ENCODE data around the gene PPIF. TPM values are rescaled to one million over a fixed set of nuclear protein-coding genes. Genes with fewer than 3 reads are reported as not detected.

The PPIF gene
- total and polyA plus RNA-seq, 2 of the 13 experiments (the other 11 are each of a cell fraction or from before 2014, with no cell fraction given), result 147 to 157 TPM

DNA sequence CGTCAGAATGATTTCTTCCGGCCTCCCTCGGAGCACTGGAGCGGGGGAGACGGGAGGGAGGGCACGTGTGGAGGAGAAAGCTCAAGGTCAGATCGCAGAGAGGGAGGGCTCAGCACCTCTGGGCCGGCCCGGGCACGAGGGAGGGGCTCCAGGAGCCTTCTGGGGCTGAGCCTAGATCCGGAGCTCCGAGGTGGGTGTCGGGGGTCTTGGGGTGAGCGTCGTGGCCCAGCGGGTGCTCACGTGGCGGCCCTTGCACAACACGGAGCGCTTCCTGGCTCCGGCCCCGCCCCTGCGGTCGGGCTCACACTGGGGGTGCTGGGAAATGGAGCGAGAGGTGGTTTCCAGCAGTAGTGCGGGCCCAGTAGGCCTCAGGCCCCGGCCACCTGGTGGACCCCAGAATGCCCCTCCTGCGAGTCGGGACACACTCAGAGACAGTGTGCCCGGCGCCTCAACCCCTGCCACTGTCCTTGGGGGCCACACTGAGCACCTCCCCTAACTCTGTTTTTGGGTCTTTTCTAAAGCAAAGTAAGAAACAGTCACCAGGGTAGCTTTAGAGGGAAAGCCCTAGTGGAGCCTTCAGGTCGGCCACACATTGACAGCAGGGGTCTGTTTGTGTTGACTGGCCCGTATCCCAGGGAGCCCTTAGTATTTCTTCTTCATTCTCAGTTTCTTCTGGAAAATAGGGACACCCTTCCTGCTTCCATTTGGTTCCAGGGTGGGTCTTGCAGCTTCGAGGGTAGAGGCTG lies 798 bp downstream of the PPIF start (continued):
- TF ChIP-seq, protein P1, sequence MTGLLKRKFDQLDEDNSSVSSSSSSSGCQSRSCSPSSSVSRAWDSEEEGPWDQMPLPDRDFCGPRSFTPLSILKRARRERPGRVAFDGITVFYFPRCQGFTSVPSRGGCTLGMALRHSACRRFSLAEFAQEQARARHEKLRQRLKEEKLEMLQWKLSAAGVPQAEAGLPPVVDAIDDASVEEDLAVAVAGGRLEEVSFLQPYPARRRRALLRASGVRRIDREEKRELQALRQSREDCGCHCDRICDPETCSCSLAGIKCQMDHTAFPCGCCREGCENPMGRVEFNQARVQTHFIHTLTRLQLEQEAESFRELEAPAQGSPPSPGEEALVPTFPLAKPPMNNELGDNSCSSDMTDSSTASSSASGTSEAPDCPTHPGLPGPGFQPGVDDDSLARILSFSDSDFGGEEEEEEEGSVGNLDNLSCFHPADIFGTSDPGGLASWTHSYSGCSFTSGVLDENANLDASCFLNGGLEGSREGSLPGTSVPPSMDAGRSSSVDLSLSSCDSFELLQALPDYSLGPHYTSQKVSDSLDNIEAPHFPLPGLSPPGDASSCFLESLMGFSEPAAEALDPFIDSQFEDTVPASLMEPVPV (CRISPR knock-in tag; IDR thresholded peaks at IDR 0.05), result no peak
- TF ChIP-seq ZNF790 (CRISPR knock-in tag; IDR thresholded peaks at IDR 0.05; ENCODE audit: borderline replicate concordance) (no peak), RXRB (CRISPR knock-in tag; IDR thresholded peaks at IDR 0.05; ENCODE audit: borderline replicate concordance) (no peak), TAF1 (CRISPR knock-in tag; IDR thresholded peaks at IDR 0.05) (0 out of 2 replicates have a peak, but pooled peaks have one; percentile 13), GTF3A (CRISPR knock-in tag; conservative IDR thresholded peaks at IDR 0.05) (no peak), ZNF775 (CRISPR knock-in tag; IDR thresholded peaks at IDR 0.05; ENCODE audit: borderline replicate concordance) (no peak; the same call in 1 of the 2 replicates), REPIN1 (CRISPR knock-in tag; IDR thresholded peaks at IDR 0.05; ENCODE audit: borderline replicate concordance, low read depth) (no peak), FOXJ3 (CRISPR knock-in tag; IDR thresholded peaks at IDR 0.05; ENCODE audit: borderline replicate concordance) (0 out of 2 replicates have a peak, but pooled peaks have one; percentile 37), PHB2 (IDR thresholded peaks at IDR 0.05; ENCODE audit: partially characterized antibody) (no peak), NAIF1 (CRISPR knock-in tag; IDR thresholded peaks at IDR 0.05; ENCODE audit: borderline replicate concordance) (no peak), ZNF605 (CRISPR knock-in tag; IDR thresholded peaks at IDR 0.05) (peak; percentile 69; the same call in 1 of the 2 replicates), ZBTB42 (CRISPR knock-in tag; IDR thresholded peaks at IDR 0.05) (no peak), SYNCRIP (IDR thresholded peaks at IDR 0.05; ENCODE audit: insufficient read depth, low read depth, low read length) (no peak), SMAD1 (CRISPR knock-in tag; IDR thresholded peaks at IDR 0.05; ENCODE audit: borderline replicate concordance, low read depth) (peak; percentile 69; the same call in 1 of the 2 replicates), ZNF878 (CRISPR knock-in tag; IDR thresholded peaks at IDR 0.05) (peak; percentile 88), NR2C2 (CRISPR knock-in tag; IDR thresholded peaks at IDR 0.05; ENCODE audit: borderline replicate concordance) (no peak), FOXA1 (IDR thresholded peaks at IDR 0.05) (no peak), FOXA1 (CRISPR knock-in tag; IDR thresholded peaks at IDR 0.05) (no peak; the same call in 1 of the 2 replicates), RFXAP (CRISPR knock-in tag; IDR thresholded peaks at IDR 0.05; ENCODE audit: borderline replicate concordance) (0 out of 2 replicates have a peak, but pooled peaks have one; percentile 5), ZNF274 (CRISPR knock-in tag; IDR thresholded peaks at IDR 0.05) (peak; percentile 91; the same call in 1 of the 2 replicates), PAX8 (CRISPR knock-in tag; IDR thresholded peaks at IDR 0.05; ENCODE audit: borderline replicate concordance) (no peak)
- TF ChIP-seq, protein P2, sequence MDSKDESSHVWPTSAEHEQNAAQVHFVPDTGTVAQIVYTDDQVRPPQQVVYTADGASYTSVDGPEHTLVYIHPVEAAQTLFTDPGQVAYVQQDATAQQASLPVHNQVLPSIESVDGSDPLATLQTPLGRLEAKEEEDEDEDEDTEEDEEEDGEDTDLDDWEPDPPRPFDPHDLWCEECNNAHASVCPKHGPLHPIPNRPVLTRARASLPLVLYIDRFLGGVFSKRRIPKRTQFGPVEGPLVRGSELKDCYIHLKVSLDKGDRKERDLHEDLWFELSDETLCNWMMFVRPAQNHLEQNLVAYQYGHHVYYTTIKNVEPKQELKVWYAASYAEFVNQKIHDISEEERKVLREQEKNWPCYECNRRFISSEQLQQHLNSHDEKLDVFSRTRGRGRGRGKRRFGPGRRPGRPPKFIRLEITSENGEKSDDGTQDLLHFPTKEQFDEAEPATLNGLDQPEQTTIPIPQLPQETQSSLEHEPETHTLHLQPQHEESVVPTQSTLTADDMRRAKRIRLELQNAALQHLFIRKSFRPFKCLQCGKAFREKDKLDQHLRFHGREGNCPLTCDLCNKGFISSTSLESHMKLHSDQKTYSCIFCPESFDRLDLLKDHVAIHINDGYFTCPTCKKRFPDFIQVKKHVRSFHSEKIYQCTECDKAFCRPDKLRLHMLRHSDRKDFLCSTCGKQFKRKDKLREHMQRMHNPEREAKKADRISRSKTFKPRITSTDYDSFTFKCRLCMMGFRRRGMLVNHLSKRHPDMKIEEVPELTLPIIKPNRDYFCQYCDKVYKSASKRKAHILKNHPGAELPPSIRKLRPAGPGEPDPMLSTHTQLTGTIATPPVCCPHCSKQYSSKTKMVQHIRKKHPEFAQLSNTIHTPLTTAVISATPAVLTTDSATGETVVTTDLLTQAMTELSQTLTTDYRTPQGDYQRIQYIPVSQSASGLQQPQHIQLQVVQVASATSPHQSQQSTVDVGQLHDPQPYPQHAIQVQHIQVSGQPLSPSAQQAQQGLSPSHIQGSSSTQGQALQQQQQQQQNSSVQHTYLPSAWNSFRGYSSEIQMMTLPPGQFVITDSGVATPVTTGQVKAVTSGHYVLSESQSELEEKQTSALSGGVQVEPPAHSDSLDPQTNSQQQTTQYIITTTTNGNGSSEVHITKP (CRISPR knock-in tag; IDR thresholded peaks at IDR 0.05; ENCODE audit: low read depth), result 0 out of 2 replicates have a peak, but pooled peaks have one; percentile 11
- TF ChIP-seq, protein P3, sequence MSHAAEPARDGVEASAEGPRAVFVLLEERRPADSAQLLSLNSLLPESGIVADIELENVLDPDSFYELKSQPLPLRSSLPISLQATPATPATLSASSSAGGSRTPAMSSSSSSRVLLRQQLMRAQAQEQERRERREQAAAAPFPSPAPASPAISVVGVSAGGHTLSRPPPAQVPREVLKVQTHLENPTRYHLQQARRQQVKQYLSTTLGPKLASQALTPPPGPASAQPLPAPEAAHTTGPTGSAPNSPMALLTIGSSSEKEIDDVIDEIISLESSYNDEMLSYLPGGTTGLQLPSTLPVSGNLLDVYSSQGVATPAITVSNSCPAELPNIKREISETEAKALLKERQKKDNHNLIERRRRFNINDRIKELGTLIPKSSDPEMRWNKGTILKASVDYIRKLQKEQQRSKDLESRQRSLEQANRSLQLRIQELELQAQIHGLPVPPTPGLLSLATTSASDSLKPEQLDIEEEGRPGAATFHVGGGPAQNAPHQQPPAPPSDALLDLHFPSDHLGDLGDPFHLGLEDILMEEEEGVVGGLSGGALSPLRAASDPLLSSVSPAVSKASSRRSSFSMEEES (CRISPR knock-in tag; IDR thresholded peaks at IDR 0.05), result peak; percentile 77

All from HepG2 (cell line).